T-helper 2 cell (primary cell): ENCODE data around the gene LSR.
A peak's percentile ranks its signal among the peaks of the same experiment; 100 is the strongest.

Experiments used
- DNase-seq, 5 experiments: peaks; one replicate each; pipeline versions ENCODE4 v3.0.0 to v3.0.0-alpha.2; 2012 to 2022

LSR gene

DNA sequence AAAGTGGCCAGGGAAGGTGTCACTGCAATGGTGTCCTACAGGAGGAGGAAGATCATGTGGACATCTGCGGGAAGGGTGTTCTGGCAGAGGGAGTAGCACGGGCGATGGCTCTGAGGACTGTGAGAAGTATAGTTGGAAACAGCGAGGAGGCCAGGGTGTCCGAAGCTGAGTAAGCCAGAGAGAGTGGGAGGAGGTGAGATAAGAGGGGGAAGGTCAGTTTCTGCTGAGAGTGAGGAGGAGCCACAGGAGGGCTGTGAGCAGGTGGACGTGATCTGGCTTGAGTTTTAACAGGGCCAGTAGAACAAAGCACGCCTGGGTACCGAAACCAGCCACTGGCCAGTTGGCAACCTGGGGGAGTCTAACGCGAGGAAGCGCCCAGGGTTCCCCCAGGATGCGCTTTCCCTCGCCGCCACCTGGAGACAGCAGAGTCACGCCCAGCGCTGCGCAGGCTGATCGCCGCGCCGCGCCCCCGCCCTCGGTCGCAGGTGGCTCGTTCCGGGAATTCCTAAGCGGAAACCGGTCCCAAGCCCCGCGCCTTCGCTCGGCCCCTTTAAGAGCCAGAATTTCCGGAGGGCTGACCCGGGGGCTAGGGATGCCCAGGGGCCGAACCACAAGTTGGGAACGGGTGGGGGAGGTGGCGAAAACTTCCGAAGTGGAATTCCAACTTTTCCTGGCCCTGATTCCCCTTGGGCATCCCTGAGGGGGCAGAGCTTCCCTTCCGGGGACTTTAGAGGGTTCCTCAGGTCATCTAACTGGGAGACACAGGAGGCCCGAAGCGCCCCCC is 1.1 kb upstream of the LSR start:
- peak in 4 of 5 experiments; percentile 27 to 48 (median 40) for DNase-seq

DNA sequence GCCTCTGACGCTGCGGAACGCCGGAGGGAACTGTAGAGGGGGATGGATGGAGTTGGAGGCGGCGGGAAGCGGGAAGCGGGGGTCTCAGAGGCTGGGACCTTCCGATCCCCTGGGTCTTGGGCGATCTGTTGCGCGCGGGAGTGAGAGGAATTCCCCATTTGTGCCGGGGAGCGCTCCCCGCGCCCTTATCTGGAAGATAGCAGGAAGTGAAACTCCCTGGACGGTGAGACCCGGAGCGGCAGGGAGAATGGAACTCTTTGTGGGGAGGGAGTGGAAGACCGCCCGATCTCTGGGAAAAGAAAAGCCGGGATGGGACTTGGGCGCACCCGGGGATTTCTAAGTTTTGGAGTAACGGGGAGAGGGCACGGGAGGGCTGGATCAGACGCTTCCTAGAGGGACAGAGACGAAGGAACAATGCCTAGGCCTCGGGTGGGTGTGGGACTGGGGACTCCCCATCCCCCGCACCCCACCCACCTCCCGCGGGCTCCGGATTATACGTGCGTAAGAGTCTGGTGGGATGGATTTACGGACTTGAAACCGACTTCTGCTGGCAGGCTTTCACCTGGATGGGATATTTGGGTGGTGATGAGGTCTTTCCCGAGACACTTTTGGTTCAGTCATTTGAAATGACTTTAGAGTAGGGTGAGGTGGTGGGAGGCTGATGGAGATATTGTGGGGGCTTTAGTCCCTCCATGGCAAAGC is 495 bp downstream of the LSR start:
- DNase-seq: no peak

DNA sequence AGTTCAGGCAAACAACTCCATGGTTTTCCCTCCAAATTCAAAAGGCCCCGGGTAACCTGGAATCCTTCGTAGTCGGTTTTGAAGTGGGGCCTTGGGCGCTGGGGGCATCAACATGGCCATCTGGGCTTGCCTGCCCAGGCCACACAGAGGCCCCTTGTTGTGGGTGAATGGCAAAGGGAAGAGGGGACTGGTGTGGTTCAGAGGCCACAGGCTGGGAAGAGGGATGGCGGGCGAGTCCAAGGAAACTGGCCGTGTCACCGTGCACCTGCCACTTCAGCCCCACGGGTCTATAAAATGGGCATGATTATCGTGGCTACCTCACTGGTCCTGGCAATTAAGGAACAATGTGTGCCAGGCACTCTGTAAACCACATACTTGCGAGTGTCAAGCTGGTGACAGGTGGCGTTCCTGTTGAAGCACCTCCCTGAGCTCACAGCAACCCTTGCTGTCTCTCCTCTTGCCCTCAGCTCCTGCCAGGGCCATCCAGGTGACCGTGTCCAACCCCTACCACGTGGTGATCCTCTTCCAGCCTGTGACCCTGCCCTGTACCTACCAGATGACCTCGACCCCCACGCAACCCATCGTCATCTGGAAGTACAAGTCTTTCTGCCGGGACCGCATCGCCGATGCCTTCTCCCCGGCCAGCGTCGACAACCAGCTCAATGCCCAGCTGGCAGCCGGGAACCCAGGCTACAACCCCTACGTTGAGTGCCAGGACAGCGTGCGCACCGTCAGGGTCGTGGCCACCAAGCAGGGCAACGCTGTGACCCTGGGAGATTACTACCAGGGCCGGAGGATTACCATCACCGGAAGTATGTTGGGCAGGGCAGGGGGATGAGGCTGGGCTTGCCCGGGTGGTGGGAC is 1.3 kb downstream of the LSR start:
- no peak for DNase-seq

DNA sequence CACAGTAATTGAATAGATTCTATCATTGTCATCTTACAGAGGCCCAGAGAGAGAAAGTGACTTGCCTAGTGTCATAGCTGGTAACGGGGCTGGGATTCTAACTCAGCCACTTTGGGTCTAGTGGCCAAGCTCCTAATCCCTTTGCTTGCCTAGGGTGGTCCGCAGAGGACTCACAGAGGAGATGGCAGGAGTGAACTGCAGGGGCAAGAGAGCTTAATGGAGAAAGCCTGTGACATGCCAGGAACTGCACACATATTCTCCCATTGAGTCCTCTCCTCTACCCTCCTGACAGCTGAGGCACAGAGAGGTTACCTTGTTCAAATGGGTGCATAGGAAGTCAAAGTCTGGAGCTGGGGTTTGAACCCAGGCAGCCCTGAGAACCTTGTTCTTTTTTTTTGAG is 2.7 kb downstream of the LSR start:
- DNase-seq: no peak

DNA sequence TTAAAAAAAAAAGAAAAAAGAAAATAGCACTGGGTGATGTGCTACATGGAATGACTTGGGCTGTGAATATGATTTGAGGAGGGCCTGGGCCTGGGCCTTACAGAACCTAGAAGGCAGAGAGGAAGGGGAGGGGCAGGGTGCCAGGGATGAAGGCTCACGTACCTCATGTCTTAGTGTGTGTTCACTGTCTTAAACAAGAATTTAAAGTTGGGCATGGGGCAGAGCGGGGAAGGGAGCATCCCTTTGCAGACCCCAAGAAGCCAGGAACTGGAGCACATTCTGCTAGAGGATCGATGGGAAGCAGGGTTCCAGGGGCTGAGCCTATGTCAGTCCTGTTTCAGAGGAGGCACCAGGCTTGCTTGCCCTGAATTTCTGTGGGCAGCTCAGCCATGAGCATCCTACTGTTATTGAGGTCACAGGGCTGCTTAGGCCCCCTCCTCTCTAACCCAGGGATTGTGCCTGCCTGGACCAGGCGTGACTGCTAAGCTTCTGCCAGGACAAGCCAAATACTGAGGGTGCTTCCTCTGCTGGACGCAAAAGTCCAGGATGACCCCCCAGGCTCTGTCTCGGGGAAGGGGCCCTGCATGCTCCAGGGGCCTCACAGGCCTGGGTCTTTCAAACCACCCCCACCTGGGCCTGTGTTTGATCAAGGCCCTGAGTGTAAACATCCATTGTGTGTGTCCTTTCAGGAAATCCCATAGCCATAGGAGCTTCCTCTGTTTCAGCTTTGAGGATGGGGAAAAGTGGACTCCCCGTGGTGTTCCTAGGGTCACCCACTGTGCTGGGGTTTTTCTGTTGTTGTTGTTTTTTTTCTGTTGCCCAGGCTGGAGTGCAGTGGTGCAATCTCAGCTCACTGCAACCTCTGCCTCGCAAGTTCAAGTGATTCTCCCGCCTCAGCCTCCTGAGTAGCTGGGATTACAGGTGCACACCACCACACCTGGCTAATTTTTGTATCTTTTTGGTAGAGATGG is 4.8 kb downstream of the LSR start:
- no peak for DNase-seq

DNA sequence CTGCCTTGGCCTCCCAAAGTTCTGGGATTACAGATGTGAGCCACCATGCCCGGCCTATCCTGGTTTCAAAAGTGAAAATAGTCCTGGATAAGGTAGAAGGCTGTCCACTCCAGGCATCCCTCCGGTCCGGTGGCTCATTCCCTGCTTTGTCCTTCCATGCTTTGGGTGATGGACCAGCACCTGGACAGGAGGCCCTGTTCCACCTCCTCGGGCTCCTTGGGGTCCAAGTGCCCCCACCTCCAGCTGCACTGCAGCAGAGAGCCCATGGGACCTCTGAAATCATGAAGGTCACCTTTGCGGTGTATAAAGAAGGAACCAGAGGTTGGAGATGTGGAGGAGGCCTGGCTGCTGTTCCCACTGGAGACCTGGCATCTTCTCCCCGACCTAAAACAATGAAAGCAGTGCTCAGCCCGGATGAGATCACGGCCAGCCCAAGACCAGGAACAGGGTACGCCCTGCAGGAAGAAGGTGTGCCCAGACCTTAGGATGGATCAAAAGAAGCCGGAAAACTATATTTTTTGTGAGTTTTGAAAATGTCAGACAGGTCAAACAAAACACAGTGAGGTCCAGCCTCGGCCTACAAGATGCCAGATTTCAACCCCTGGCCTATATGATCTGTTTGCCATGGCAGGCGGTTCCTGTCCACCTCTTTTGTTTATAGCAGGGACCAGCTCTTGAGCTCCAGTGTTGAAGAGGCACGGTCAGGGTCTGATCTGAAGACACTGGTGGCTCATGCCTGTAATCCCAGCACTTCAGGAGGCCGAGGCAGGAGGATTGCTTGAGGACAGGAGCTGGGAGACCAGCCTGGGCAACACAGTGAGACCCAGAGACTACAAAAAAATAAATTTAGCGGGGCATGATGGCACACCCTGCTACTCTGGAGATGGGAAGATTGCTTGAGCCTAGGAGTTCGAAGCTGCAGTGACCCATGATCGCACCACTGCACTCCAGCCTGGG is 5.8 kb downstream of the LSR start:
- DNase-seq: no peak

DNA sequence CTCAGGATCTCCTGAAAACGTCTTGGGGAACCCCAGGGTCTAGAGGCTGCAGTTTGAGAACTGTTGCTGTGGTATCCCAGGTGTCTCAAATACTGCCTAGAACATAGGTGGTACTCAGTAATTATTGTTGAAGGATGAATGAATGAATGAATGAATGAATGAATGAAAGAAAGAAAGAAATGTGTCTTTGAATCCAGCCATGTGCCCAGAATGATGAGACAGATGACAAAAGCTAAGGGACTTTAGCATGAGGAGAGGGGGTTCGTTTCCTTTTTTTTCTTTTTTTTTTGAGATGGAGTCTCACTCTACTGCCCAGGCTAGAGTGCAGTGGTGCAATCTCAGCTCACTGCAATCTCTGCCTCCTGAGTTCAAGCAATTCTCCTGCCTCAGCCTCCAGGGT is 7.8 kb downstream of the LSR start:
- DNase-seq: no peak

DNA sequence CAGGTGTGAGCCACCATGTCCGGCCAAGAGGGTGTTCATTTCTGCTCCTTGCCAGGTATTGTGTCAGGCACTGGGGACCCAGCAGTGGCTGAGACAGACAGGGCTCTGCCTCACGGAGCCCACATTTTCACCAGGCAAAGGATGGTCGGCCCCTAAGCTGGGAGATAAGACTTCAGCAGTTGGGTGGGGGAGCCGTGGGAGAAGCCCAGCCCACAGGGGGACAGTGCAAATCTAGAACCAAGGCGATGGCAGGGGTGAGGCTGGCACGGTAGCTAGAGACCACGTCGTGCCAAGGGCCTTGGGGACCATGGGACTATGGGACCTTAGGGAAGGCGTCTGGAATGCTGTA is 8.3 kb downstream of the LSR start:
- DNase-seq: no peak

DNA sequence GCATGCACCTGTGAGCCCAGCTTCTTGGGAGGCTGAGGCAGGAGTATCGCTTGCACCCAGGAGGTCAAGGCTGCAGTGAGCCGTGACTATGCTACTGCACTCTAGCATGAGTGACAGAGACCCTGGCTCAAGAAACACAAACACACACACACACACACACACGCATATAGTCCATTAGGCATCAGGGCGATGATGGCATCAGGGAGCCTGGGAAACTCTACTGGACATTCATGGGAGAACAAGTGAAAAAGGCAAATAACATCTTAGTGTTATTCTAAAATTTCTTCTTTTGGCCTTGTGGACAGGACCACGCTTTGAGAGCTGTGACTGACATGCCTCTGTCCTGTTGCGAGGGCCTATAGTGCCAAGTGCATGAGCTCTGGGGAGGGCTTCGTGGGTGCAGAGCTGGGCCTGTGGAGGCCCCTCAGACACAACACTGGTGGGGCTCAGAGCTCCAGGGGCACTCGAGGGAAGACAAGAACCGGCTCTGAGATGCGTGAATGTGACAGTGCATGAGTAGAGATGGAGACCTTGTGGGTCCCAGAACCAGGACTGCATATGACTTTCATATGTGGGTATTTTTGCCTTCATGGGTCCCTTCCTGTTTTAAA is 12.0 kb downstream of the LSR start:
- DNase-seq: no peak

DNA sequence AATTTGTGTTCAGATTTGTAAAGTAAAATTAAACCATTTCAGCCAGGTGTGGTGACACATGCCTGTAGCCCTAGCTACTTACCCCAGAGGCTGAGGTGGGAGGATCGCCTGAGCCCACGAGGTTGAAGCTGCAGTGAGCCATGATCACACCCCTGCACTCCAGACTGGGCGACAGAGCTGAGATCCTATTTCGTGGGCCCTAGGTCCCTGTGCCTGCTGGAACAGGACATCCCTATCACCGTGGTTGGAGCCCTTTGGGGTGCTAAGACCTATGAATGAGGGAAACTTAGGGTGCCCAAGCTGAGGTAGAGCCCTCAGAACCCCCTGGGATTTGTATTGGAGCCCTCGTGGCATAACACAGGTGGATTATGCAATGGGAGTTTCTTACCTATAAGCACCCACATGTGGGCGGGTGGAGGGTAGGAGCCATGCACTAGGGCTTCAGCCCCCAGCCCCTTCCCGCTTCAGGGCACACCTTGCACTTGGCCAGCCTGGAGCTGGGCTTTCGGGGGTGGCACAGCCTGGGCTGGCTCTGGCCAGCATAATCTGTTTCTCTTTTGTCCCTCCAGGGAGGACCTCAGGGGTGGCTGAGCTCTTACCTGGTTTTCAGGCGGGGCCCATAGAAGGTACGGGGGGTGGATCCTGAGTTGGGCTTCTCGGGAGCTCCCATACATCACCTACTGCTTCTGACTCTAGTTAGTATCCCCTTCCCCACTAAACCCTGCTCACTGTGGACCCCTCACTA is 12.7 kb downstream of the LSR start:
- DNase-seq: no peak

DNA sequence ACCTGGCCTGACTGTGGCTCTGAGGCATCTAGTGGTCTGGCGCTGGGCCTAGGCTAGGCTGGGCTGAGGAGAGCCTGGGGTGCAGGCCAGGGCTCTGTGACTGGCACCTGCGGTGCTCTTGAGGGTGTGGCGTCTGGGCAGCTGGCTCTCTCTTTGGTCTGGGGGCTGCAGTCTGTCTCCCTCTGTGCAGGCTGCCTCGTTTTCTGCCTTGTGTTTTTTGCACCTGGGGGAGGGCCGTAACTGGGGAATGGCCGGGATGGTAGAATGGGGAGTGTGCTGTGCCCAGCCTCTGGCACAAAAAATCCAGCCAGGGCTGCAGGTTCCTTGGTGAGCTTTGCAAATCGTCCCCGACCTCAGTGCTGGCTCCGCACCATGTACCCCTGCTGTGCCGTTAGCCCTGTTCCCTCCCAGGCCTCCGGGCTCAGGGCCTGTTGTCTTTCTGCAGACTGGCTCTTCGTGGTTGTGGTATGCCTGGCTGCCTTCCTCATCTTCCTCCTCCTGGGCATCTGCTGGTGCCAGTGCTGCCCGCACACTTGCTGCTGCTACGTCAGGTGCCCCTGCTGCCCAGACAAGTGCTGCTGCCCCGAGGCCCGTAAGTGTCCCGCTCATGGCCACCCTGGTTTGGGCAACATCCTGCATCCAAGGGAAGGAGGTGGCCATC is 13.4 kb downstream of the LSR start:
- no peak for DNase-seq

DNA sequence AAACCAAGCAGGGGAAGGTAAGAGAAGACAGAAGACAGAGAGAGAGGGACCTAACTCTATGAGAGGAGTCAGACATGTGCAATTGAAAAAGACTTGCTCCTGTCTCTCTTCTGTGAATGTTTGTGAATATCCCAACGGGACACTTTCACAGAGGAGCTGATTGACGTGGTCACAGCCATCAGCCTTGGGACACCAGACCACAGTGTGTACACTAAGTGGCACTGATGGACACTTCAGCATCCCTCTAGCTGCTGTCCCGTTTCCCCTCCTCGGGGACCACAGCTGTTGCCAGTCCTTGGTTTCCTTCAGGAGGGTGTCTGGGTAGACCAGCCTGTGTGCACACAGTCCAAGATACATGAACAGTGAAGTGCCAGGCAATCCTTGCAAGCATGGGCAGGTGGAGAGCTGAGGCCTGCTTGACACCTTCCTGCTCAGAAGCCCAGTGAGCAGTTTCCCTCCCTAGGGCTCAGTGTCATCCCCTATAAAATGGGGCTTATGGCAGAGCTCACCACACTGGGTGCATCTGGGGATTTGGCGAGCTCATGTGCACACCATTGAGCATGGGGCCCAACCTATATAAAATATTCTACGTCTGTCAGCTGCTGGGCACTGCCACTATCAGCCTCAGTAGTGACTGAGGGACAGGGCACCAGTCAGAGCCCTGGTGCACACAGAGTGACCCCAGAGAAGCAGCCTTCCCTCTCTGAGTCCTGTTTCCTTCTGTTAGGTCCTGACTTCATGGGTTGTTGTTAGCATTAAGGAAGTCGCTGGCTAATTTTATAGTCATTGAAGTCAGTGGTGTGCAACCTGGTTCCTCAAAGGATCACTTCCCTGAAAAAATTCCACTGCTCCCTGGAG is 15.7 kb downstream of the LSR start:
- DNase-seq: no peak

DNA sequence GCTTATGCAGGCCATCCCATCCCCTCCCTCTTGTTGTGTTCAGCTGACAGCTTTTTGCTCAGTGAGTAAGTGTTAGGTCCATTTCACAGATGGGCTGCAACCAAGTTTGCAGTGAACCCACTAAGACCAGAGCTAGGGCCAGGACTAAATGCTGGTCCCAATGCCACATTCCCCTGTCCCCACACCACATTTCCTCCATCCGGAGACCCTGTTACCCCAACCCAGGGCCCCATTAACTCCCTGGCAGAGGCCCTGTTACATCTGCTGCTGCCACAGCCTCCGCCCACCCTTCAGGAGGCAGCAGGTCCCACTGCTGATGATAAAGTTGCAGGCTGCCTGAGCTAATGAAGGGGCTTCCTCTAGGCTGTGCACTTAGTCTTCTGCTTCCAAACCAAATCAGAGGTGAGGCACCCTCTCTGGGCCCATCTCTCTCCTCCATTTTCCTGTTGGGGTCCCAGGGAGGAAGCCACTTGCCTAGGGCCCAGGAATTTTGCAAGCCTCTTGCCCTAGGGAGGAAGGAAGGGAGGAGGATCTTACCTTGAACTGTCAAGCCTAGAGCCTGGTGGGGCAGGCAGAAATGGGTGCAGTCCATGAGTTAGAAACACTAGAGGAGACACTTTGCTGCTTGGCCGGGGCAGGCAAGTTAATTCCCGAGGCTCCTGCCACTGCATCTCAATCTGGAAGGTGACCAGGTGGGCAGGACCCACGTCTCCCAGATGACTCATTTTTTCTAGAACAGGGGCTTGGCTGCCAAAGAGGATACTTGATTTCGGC is 16.5 kb downstream of the LSR start:
- DNase-seq: no peak

DNA sequence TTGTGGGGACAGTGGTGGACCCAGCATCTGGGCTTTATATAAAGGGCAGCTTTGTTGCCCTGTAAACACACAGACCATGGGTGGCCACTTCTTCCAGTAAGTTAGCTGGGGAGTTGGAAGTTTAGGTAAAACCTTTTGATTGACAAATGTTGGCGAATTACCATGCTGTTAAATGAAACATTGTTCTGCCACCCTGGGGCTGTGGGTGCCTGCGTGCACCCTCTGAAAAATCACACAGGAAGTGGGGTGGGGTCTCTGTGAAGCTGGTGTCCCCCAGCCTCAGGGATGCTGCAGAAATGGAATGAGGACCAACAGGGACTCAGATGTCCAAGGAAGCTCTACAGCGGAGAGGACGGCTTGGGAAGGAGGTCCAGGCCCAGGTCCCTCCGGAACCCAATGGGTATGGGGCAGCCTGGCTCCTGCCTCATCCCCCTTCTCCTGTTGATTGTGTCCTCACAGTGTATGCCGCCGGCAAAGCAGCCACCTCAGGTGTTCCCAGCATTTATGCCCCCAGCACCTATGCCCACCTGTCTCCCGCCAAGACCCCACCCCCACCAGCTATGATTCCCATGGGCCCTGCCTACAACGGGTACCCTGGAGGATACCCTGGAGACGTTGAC is 17.2 kb downstream of the LSR start:
- no peak for DNase-seq

DNA sequence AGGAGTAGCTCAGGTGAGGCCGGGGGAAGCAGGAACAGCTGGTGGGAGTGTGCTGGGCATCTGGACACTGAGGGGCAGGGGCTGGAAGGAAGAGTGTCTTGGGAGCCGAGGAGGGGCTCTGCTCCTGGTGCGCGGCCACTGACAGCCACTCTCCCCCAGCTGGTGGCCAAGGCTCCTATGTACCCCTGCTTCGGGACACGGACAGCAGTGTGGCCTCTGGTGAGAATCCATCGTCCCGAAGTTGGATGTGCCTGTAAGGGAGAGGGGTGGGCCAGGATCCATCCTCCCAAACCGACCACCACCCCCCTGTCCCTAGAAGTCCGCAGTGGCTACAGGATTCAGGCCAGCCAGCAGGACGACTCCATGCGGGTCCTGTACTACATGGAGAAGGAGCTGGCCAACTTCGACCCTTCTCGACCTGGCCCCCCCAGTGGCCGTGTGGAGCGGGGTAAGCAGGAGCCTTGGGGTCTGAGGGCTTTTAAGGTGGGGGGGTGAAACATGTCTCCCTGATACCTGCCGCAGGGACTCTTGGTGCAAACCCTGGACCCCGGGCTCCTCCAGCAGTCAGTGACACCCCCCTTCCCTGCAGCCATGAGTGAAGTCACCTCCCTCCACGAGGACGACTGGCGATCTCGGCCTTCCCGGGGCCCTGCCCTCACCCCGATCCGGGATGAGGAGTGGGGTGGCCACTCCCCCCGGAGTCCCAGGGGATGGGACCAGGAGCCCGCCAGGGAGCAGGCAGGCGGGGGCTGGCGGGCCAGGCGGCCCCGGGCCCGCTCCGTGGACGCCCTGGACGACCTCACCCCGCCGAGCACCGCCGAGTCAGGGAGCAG is 17.9 kb downstream of the LSR start:
- no peak for DNase-seq

DNA sequence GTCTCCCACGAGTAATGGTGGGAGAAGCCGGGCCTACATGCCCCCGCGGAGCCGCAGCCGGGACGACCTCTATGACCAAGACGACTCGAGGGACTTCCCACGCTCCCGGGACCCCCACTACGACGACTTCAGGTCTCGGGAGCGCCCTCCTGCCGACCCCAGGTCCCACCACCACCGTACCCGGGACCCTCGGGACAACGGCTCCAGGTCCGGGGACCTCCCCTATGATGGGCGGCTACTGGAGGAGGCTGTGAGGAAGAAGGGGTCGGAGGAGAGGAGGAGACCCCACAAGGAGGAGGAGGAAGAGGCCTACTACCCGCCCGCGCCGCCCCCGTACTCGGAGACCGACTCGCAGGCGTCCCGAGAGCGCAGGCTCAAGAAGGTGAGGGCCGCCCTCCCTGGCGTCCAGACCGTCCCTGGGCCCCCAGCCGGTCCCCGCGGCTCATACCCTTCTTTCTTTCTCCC is 18.6 kb downstream of the LSR start:
- peak in 2 of 5 experiments; percentile 31 to 50 for DNase-seq
